ENCODE results near the gene ROBO1.
"Not testable (repeated sequence)": the region's sequence is repeated elsewhere in the genome, so short reads cannot be mapped to it uniquely, and the experiment has no call there.

Gene ROBO1

GRCh38 chr3:79217096-79217495 is 550.7 kb downstream of the ROBO1 start:
- no peak for DNase-seq

GRCh38 chr3:79215286-79215685 is 552.5 kb downstream of the ROBO1 start:
- no peak for DNase-seq

GRCh38 chr3:79211586-79212359 is 556.0 kb downstream of the ROBO1 start:
- DNase-seq: no peak

- DNase-seq: no peak
Observed at GRCh38 chr3:79204351-79204750, 563.4 kb downstream of the ROBO1 start.

GRCh38 chr3:79203144-79203519 is 564.7 kb downstream of the ROBO1 start:
- DNase-seq: no peak

- DNase-seq: no peak
Observed at GRCh38 chr3:79202471-79203143, 565.2 kb downstream of the ROBO1 start.

- no peak for DNase-seq
Observed at GRCh38 chr3:79200456-79200855, 567.3 kb downstream of the ROBO1 start.

GRCh38 chr3:79199966-79200365 is 567.8 kb downstream of the ROBO1 start:
- DNase-seq: no peak

GRCh38 chr3:79187426-79187825 is 580.4 kb downstream of the ROBO1 start:
- DNase-seq: no peak

GRCh38 chr3:79184251-79184650 is 583.5 kb downstream of the ROBO1 start:
- DNase-seq: no peak

- DNase-seq: no peak
Observed at GRCh38 chr3:79183496-79183895, 584.3 kb downstream of the ROBO1 start.

- DNase-seq: no peak
Observed at GRCh38 chr3:79178471-79179180, 589.2 kb downstream of the ROBO1 start.

- no peak for DNase-seq
Observed at GRCh38 chr3:79175870-79176269, 591.9 kb downstream of the ROBO1 start.

GRCh38 chr3:79173259-79173658 is 594.5 kb downstream of the ROBO1 start:
- DNase-seq: not testable (repeated sequence)

- DNase-seq: no peak
Observed at GRCh38 chr3:79172241-79172640, 595.6 kb downstream of the ROBO1 start.

GRCh38 chr3:79170021-79170420 is 597.8 kb downstream of the ROBO1 start:
- DNase-seq: no peak

GRCh38 chr3:79167651-79168416 is 600.0 kb downstream of the ROBO1 start:
- no peak for DNase-seq

GRCh38 chr3:79162653-79163052 is 605.1 kb downstream of the ROBO1 start:
- DNase-seq: no peak

- DNase-seq: no peak
Observed at GRCh38 chr3:79161941-79162340, 605.9 kb downstream of the ROBO1 start.

GRCh38 chr3:79160421-79160820 is 607.4 kb downstream of the ROBO1 start:
- no peak for DNase-seq

GRCh38 chr3:79159736-79160135 is 608.1 kb downstream of the ROBO1 start:
- DNase-seq: no peak

- DNase-seq: no peak
Observed at GRCh38 chr3:79157191-79157590, 610.6 kb downstream of the ROBO1 start.

- peak; percentile 59 for DNase-seq
Observed at GRCh38 chr3:79154865-79155264, 612.9 kb downstream of the ROBO1 start.

Data from DMS53 (cell line).